OCI-LY3 (cell line): Measurements from ENCODE around the gene TCIRG1.
A peak's percentile ranks its signal among the peaks of the same experiment; 100 is the strongest.

ENCODE experiments used
- H2AFZ ChIP-seq: fragments of 200-600, 300-600 bp; shearing (Covaris generic); 2 replicates; pipeline ENCODE4 v1.6.0; 2014; ENCODE audit warnings: antibody characterized with exemption, low read depth, low read length
- H3K27ac ChIP-seq: fragments of 200-600, 300-600 bp; sonication (generic); 2 replicates; pipeline ENCODE4 v1.5.1; 2014; ENCODE audit warnings: mild to moderate bottlenecking, low read length, moderate library complexity, mixed read lengths
- H3K27me3 ChIP-seq: fragments of 200-600, 300-600 bp; sonication (generic); 2 replicates; pipeline ENCODE4 v1.6.1; 2014; ENCODE audit warnings: low read depth, low read length, mixed read lengths
- H3K36me3 ChIP-seq: fragments of 200-600, 300-600 bp; sonication (generic); replicated peaks from 2 replicates; pipeline ENCODE3; 2014; ENCODE audit warnings: low read depth, low read length, mixed read lengths
- H3K4me1 ChIP-seq: fragments of 300-600, 200-600 bp; sonication (generic); 2 replicates; pipeline ENCODE4 v1.6.1; 2014; ENCODE audit warnings: low read length, mixed read lengths
- H3K4me2 ChIP-seq: fragments of 200-600, 300-600 bp; sonication (generic); 2 replicates; pipeline ENCODE4 v1.6.1; 2014; ENCODE audit warnings: low read length, mixed read lengths
- H3K4me3 ChIP-seq: fragments of 300-600, 200-600 bp; sonication (generic); 2 replicates; pipeline ENCODE4 v1.5.1; 2014; ENCODE audit warnings: antibody characterized with exemption, mild to moderate bottlenecking, low read length, moderate library complexity
- H3K79me2 ChIP-seq: fragments of 300-600, 200-600 bp; shearing (Covaris generic); 2 replicates; pipeline ENCODE4 v1.6.1; 2014; ENCODE audit warnings: mild to moderate bottlenecking, low read length, mixed read lengths
- H3K9ac ChIP-seq: fragments of 300-600, 200-600 bp; shearing (Covaris generic); 2 replicates; pipeline ENCODE4 v1.6.0; 2014; ENCODE audit warnings: mild to moderate bottlenecking, low read length, moderate library complexity
- H3K9me3 ChIP-seq: fragments of 200-600, 300-600 bp; shearing (Covaris generic); 2 replicates; pipeline ENCODE4 v1.6.1; 2014; ENCODE audit warnings: low read length, mixed read lengths; ENCODE audit not compliant: insufficient read depth
- H4K20me1 ChIP-seq: fragments of 200-600, 300-600 bp; sonication (generic); 2 replicates; pipeline ENCODE4 v1.6.1; 2016; ENCODE audit warnings: low read length, mixed read lengths; ENCODE audit not compliant: insufficient read depth
- EZH2phosphoT487 ChIP-seq: fragments of 200-600 bp; shearing (Covaris generic); IDR thresholded peaks from 2 replicates; pipeline ENCODE4 v1.6.1; 2018; ENCODE audit warnings: antibody characterized with exemption, mixed run types, low read depth
- TF ChIP-seq, protein P1 (sequence below): fragments of 200-600, 300-600 bp; sonication (generic); IDR thresholded peaks from 2 replicates; pipeline ENCODE4 v1.5.1; 2014; ENCODE audit warnings: antibody characterized with exemption, low read length, low read depth

The TCIRG1 gene

DNA sequence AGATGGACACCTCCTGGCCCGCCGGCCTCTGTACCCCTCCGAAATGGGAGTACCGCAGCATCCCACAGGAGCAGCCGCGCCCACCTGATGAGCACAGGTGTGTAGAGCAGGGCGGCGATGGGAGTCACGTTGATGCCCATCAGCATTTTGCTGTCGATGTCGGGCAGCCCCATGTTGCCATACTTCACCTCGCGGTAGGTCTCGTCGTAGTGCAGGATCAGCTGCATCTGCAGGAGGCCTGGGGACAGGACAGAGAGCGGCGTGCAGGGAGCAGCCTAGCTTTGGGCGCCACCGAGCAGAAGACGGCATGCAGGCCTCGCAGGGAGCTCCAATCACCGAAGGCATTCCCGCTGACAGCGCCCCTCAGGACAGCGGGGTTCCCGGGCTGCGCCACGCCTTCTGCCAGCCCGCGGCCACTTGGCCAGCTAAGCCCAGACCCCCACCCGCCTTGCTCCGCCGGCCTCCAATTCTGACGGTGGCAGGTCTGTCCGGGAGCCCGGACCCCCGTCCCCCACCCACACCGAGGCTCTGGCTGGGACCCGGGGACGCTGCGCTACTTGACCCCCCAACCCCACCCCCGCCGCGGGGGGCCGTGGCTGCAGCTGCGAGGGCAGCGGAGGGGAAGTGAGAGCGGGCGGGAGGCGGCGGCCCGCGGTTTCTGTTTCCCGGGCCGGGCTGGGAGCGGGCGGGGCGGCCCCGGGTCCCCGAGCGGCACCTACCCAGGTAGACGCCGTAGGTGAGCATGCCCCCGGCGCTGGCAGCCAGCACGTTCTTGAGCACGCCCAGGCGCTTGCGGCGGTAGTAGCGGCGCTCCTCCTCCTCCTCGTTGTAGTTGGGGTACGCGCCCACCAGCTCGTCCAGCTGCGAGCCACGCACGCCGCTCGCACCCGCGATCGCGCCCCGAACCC is 35.6 kb upstream of the TCIRG1 start:
- Histone ChIP-seq H3K9ac (peak overlapping the region; percentile 83), H3K4me3 (peak overlapping the region; percentile 88), H3K4me1 (peaks cover 39% of the 10 kb centered on the region), H3K4me2 (peak overlapping the region; percentile 88), H4K20me1 (peaks cover 9% of the 10 kb centered on the region), H3K27me3 (no peaks in the 10 kb centered on the region), H3K27ac (peak overlapping the region; percentile 91), H2AFZ (no peak overlapping the region), H3K36me3 (peaks cover 40% of the 10 kb centered on the region), H3K79me2 (peaks cover 52% of the 10 kb centered on the region), H3K9me3 (no peaks in the 10 kb centered on the region)
- TF ChIP-seq, protein P1, sequence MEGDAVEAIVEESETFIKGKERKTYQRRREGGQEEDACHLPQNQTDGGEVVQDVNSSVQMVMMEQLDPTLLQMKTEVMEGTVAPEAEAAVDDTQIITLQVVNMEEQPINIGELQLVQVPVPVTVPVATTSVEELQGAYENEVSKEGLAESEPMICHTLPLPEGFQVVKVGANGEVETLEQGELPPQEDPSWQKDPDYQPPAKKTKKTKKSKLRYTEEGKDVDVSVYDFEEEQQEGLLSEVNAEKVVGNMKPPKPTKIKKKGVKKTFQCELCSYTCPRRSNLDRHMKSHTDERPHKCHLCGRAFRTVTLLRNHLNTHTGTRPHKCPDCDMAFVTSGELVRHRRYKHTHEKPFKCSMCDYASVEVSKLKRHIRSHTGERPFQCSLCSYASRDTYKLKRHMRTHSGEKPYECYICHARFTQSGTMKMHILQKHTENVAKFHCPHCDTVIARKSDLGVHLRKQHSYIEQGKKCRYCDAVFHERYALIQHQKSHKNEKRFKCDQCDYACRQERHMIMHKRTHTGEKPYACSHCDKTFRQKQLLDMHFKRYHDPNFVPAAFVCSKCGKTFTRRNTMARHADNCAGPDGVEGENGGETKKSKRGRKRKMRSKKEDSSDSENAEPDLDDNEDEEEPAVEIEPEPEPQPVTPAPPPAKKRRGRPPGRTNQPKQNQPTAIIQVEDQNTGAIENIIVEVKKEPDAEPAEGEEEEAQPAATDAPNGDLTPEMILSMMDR = no peak
- no peak for TF ChIP-seq EZH2phosphoT487

GRCh38 chr11:68003846-68004550 is 34.8 kb upstream of the TCIRG1 start, which contains the start of gene UNC93B1:
Gene UNC93B1 (minus strand): TSS chr11:68004097. CDS start chr11:68004043, 54 bp downstream.
- H3K27ac ChIP-seq = peak within 1 kb of the TSS; percentile 91
- peak within 1 kb of the TSS; percentile 88 for H3K4me2 ChIP-seq
- peak within 1 kb of the TSS; percentile 83 for H3K9ac ChIP-seq
- H3K4me3 ChIP-seq = peak within 1 kb of the TSS; percentile 88
- no peaks in the 10 kb centered on the region for H3K9me3 ChIP-seq
- peaks cover 49% of the 10 kb centered on the region for H3K79me2 ChIP-seq
- H2AFZ ChIP-seq = no peak within 1 kb of the TSS
- H3K4me1 ChIP-seq = peaks cover 47% of the 10 kb centered on the region
- H4K20me1 ChIP-seq = peaks cover 5% of the 10 kb centered on the region; the same call in 1 of the 2 replicates
- no peaks in the 10 kb centered on the region for H3K27me3 ChIP-seq
- no peak for TF ChIP-seq EZH2phosphoT487
- TF ChIP-seq, protein P1 = no peak
- peaks cover 32% of the 10 kb centered on the region for H3K36me3 ChIP-seq

GRCh38 chr11:68004551-68005335 is 34.1 kb upstream of the TCIRG1 start:
- no peaks in the 10 kb centered on the region for H3K27me3 ChIP-seq
- peak overlapping the region; percentile 88 for H3K4me2 ChIP-seq
- peaks cover 24% of the 10 kb centered on the region for H3K36me3 ChIP-seq
- H3K79me2 ChIP-seq = peaks cover 42% of the 10 kb centered on the region
- peaks cover 3% of the 10 kb centered on the region; the same call in 1 of the 2 replicates for H4K20me1 ChIP-seq
- peaks cover 55% of the 10 kb centered on the region for H3K4me1 ChIP-seq
- no peaks in the 10 kb centered on the region for H3K9me3 ChIP-seq
- peak overlapping the region; percentile 88 for H3K4me3 ChIP-seq
- no peak overlapping the region for H2AFZ ChIP-seq
- H3K27ac ChIP-seq = peak overlapping the region; percentile 91
- H3K9ac ChIP-seq = peak overlapping the region; percentile 83; the same call in 1 of the 2 replicates
- TF ChIP-seq, protein P1 = no peak
- TF ChIP-seq EZH2phosphoT487 = no peak
